OCI-LY1 (cell line): Measurements from ENCODE around the gene PTPN23.

Experiments
- H2AFZ ChIP-seq: fragments of 200-600 bp; sonication (generic), shearing (Covaris generic); 2 replicates; pipeline ENCODE4 v1.6.0; 2014; ENCODE audit warnings: antibody characterized with exemption, mild to moderate bottlenecking, low read length
- H3F3A ChIP-seq: fragments of 200-600 bp; sonication (generic), shearing (Covaris generic); 2 replicates; pipeline ENCODE4 v1.6.0; 2014; ENCODE audit warnings: mild to moderate bottlenecking, antibody characterized with exemption, low read length, moderate library complexity; ENCODE audit not compliant: insufficient read depth
- H3K27ac ChIP-seq: fragments of 200-600 bp; sonication (generic); 2 replicates; pipeline ENCODE4 v1.5.1; 2014; ENCODE audit warnings: low read length, mixed run types, mild to moderate bottlenecking, low read depth; ENCODE audit not compliant: poor library complexity, severe bottlenecking
- H3K27me3 ChIP-seq: fragments of 200-600 bp; sonication (generic); 2 replicates; pipeline ENCODE4 v1.6.0; 2014; ENCODE audit warnings: antibody characterized with exemption, mild to moderate bottlenecking, low read length, moderate library complexity; ENCODE audit not compliant: insufficient read depth
- H3K36me3 ChIP-seq: fragments of 200-600 bp; sonication (generic); 2 replicates; pipeline ENCODE4 v1.6.1; 2014; ENCODE audit warnings: mild to moderate bottlenecking, antibody characterized with exemption, low read length, moderate library complexity, mixed read lengths; ENCODE audit not compliant: insufficient read depth
- H3K4me1 ChIP-seq: fragments of 200-600 bp; sonication (generic); 2 replicates; pipeline ENCODE4 v1.5.1; 2014; ENCODE audit warnings: mild to moderate bottlenecking, low read length, moderate library complexity; ENCODE audit not compliant: insufficient read depth, severe bottlenecking
- H3K4me2 ChIP-seq: fragments of 200-600 bp; sonication (generic), shearing (Covaris generic); 2 replicates; pipeline ENCODE4 v1.6.1; 2014; ENCODE audit warnings: low read length
- H3K4me3 ChIP-seq: fragments of 200-600 bp; sonication (generic); 2 replicates; pipeline ENCODE4 v1.5.1; 2014; ENCODE audit warnings: low read length, low read depth, mild to moderate bottlenecking, mixed read lengths; ENCODE audit not compliant: poor library complexity, severe bottlenecking
- H3K79me2 ChIP-seq: fragments of 200-600 bp; shearing (Covaris generic); 2 replicates; pipeline ENCODE4 v1.6.1; 2016; ENCODE audit warnings: mixed run types, low read length, mixed read lengths; ENCODE audit not compliant: insufficient read depth
- H3K9ac ChIP-seq: fragments of 200-600 bp; sonication (generic), shearing (Covaris generic); 2 replicates; pipeline ENCODE4 v1.6.1; 2014; ENCODE audit warnings: mild to moderate bottlenecking, low read length, mixed read lengths
- H3K9me2 ChIP-seq: fragments of 200-600 bp; sonication (generic), shearing (Covaris generic); 2 replicates; pipeline ENCODE4 v1.6.1; 2014; ENCODE audit warnings: low read depth, mild to moderate bottlenecking, low read length, mixed read lengths
- H3K9me3 ChIP-seq: fragments of 200-600 bp; shearing (Covaris generic); 2 replicates; pipeline ENCODE4 v1.6.1; 2014; ENCODE audit warnings: low read length, mixed read lengths
- H4K20me1 ChIP-seq: fragments of 200-600 bp; sonication (generic), shearing (Covaris generic); 2 replicates; pipeline ENCODE4 v1.6.0; 2016; ENCODE audit warnings: mild to moderate bottlenecking, low read length; ENCODE audit not compliant: insufficient read depth
- EZH2 ChIP-seq: fragments of 200-600 bp; sonication (generic), shearing (Covaris generic); IDR thresholded peaks from 2 replicates; pipeline ENCODE4 v1.8.0; 2017; ENCODE audit warnings: borderline replicate concordance, mixed run types, mild to moderate bottlenecking, antibody characterized with exemption, low read length, moderate library complexity, mixed read lengths
- TF ChIP-seq, protein P1 (sequence below): fragments of 200-600 bp; sonication (generic), shearing (Covaris generic); IDR thresholded peaks from 2 replicates; pipeline ENCODE4 v1.5.1; 2017; ENCODE audit warnings: mild to moderate bottlenecking, antibody characterized with exemption, low read length, moderate library complexity, mixed read lengths

Gene PTPN23

DNA sequence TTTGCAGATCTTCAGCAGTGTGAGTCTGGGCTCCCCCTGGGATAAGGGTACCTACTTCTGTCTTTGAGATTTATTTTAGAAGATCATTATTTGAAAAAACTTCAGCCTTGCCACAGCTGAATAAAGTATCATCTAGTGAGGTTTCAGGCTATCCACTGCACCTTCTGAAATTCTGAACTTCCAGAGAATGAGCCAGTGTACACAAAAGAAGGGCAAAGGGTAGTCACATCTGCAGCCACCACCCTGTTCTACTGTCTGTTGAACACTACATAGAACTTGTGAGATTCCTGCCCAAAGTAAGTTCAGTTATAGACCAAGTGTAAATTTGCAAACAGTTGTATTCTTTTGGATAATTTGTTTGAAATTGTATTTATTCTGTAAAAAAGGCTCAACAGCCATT is 38.0 kb upstream of the PTPN23 start:
- Histone ChIP-seq H4K20me1 (no peaks in the 10 kb centered on the region), H3K9ac (no peak overlapping the region), H3K4me3 (no peak overlapping the region), H3K4me1 (peaks cover 31% of the 10 kb centered on the region), H3K9me2 (no peaks in the 10 kb centered on the region), H3F3A (no peaks in the 10 kb centered on the region), H3K36me3 (peaks cover 73% of the 10 kb centered on the region), H3K9me3 (no peaks in the 10 kb centered on the region), H3K27me3 (no peaks in the 10 kb centered on the region), H2AFZ (no peak overlapping the region), H3K27ac (peak overlapping the region; percentile 25), H3K79me2 (no peaks in the 10 kb centered on the region), H3K4me2 (no peak overlapping the region)
- TF ChIP-seq, protein P1, sequence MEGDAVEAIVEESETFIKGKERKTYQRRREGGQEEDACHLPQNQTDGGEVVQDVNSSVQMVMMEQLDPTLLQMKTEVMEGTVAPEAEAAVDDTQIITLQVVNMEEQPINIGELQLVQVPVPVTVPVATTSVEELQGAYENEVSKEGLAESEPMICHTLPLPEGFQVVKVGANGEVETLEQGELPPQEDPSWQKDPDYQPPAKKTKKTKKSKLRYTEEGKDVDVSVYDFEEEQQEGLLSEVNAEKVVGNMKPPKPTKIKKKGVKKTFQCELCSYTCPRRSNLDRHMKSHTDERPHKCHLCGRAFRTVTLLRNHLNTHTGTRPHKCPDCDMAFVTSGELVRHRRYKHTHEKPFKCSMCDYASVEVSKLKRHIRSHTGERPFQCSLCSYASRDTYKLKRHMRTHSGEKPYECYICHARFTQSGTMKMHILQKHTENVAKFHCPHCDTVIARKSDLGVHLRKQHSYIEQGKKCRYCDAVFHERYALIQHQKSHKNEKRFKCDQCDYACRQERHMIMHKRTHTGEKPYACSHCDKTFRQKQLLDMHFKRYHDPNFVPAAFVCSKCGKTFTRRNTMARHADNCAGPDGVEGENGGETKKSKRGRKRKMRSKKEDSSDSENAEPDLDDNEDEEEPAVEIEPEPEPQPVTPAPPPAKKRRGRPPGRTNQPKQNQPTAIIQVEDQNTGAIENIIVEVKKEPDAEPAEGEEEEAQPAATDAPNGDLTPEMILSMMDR, result no peak
- no peak for TF ChIP-seq EZH2

DNA sequence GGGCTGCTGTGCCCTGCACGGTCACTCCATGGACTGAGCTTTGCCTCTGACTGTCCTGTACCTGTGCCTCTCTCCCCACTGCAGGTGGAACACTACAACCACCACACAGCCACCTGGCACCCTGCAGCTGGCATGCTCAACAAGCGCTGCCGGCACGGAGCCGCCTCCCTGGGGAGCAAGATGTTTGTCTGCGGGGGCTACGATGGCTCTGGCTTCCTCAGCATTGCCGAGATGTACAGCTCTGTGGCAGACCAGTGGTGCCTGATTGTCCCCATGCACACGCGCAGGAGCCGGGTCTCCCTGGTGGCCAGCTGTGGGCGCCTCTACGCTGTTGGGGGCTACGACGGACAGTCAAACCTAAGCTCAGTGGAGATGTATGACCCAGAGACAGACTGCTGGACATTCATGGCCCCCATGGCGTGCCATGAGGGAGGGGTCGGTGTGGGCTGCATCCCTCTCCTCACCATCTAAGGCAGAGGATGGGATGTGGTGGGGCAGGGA is 37.3 kb upstream of the PTPN23 start:
- H3K4me1 ChIP-seq, result peaks cover 31% of the 10 kb centered on the region
- H3K36me3 ChIP-seq, result peaks cover 66% of the 10 kb centered on the region
- no peak overlapping the region for H2AFZ ChIP-seq
- no peaks in the 10 kb centered on the region for H3F3A ChIP-seq
- no peak overlapping the region for H3K4me3 ChIP-seq
- TF ChIP-seq EZH2, result no peak
- TF ChIP-seq, protein P1, result no peak
- no peaks in the 10 kb centered on the region for H3K79me2 ChIP-seq
- no peak overlapping the region for H3K9ac ChIP-seq
- no peaks in the 10 kb centered on the region for H4K20me1 ChIP-seq
- H3K9me3 ChIP-seq, result no peaks in the 10 kb centered on the region
- no peaks in the 10 kb centered on the region for H3K27me3 ChIP-seq
- no peak overlapping the region for H3K4me2 ChIP-seq
- H3K27ac ChIP-seq, result peak overlapping the region; percentile 25
- no peaks in the 10 kb centered on the region for H3K9me2 ChIP-seq

DNA sequence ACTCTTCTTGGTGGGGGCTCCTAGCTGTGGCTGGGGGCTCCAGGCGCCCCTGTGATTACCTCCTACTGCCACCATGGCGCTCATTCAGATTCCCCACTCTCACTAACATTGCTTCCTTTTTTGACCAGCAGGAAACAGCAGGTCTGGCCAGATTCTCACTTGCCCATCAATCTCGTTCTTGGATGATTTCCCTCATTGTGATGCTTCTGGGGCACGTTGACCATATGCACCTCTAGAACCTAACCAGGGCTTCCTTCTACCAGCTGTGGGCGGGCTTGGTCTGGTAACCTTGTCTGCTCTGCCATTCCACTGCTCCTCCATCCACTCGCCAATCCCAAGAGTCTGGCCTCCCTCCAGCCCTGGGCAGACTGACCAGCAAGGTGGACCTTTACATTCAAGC is 35.9 kb upstream of the PTPN23 start:
- no peaks in the 10 kb centered on the region for H4K20me1 ChIP-seq
- no peaks in the 10 kb centered on the region for H3F3A ChIP-seq
- H3K36me3 ChIP-seq, result peaks cover 51% of the 10 kb centered on the region
- no peaks in the 10 kb centered on the region for H3K27me3 ChIP-seq
- no peaks in the 10 kb centered on the region for H3K79me2 ChIP-seq
- no peaks in the 10 kb centered on the region for H3K9me3 ChIP-seq
- TF ChIP-seq, protein P1, result no peak
- no peak for TF ChIP-seq EZH2
- no peak overlapping the region for H3K4me3 ChIP-seq
- no peak overlapping the region for H3K4me2 ChIP-seq
- H2AFZ ChIP-seq, result no peak overlapping the region
- no peak overlapping the region for H3K9ac ChIP-seq
- no peak overlapping the region for H3K27ac ChIP-seq
- no peaks in the 10 kb centered on the region for H3K9me2 ChIP-seq
- H3K4me1 ChIP-seq, result peaks cover 31% of the 10 kb centered on the region
